ENCODE data around the gene TINCR. TPM values are rescaled to one million over a fixed set of nuclear protein-coding genes. Genes with fewer than 3 reads are reported as not detected.

Gene TINCR
- total RNA-seq, 1 experiment from 2014 or later: 2.3 TPM

DNA sequence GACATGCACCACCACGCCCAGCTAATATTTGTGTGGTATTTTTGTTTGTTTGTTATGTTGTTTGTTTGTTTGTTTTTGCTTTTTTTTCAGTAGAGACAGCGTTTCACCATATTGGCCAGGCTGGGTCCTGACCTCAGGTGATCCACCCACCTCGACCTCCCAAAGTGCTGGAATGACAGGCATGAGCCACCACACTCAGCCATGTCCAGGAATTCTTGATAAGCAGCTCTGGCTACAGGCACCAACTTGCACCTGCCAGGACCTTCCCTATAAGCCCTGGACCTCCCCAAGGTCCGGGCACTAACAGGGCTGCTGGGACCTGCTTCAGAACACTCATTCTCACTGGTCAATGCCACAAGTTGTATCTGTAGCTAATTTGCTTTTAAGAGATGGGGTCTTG, 48.7 kb downstream of the TINCR start:
- no peak for TF ChIP-seq TCF7L2 (IDR thresholded peaks at IDR 0.05; ENCODE audit: low read depth, low read length)
- TF ChIP-seq, protein P1, sequence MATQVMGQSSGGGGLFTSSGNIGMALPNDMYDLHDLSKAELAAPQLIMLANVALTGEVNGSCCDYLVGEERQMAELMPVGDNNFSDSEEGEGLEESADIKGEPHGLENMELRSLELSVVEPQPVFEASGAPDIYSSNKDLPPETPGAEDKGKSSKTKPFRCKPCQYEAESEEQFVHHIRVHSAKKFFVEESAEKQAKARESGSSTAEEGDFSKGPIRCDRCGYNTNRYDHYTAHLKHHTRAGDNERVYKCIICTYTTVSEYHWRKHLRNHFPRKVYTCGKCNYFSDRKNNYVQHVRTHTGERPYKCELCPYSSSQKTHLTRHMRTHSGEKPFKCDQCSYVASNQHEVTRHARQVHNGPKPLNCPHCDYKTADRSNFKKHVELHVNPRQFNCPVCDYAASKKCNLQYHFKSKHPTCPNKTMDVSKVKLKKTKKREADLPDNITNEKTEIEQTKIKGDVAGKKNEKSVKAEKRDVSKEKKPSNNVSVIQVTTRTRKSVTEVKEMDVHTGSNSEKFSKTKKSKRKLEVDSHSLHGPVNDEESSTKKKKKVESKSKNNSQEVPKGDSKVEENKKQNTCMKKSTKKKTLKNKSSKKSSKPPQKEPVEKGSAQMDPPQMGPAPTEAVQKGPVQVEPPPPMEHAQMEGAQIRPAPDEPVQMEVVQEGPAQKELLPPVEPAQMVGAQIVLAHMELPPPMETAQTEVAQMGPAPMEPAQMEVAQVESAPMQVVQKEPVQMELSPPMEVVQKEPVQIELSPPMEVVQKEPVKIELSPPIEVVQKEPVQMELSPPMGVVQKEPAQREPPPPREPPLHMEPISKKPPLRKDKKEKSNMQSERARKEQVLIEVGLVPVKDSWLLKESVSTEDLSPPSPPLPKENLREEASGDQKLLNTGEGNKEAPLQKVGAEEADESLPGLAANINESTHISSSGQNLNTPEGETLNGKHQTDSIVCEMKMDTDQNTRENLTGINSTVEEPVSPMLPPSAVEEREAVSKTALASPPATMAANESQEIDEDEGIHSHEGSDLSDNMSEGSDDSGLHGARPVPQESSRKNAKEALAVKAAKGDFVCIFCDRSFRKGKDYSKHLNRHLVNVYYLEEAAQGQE (IDR thresholded peaks at IDR 0.05; ENCODE audit: insufficient read depth in 1 of 2, low read depth in 2 of 2, low read length in 1 of 2): no peak
- no peak for TF ChIP-seq SIN3A (IDR thresholded peaks at IDR 0.05; ENCODE audit: borderline replicate concordance, insufficient read depth, low read depth, low read length)
- TF ChIP-seq, protein P2, sequence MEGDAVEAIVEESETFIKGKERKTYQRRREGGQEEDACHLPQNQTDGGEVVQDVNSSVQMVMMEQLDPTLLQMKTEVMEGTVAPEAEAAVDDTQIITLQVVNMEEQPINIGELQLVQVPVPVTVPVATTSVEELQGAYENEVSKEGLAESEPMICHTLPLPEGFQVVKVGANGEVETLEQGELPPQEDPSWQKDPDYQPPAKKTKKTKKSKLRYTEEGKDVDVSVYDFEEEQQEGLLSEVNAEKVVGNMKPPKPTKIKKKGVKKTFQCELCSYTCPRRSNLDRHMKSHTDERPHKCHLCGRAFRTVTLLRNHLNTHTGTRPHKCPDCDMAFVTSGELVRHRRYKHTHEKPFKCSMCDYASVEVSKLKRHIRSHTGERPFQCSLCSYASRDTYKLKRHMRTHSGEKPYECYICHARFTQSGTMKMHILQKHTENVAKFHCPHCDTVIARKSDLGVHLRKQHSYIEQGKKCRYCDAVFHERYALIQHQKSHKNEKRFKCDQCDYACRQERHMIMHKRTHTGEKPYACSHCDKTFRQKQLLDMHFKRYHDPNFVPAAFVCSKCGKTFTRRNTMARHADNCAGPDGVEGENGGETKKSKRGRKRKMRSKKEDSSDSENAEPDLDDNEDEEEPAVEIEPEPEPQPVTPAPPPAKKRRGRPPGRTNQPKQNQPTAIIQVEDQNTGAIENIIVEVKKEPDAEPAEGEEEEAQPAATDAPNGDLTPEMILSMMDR (IDR thresholded peaks at IDR 0.05): no peak
- TF ChIP-seq POLR2AphosphoS5 (IDR thresholded peaks at IDR 0.05; ENCODE audit: low read depth, low read length): no peak
- no peaks in the 10 kb centered on the region for H3K9me3 ChIP-seq (ENCODE audit: control insufficient read depth, insufficient read depth, low read depth, low read length)
- intact Hi-C loops (cut with micrococcal nuclease; ENCODE audit: unreplicated experiment): no loop called here
- no peak for ATAC-seq
- BruUV-seq (replicated peaks): no TSS peak
- ChIA-PET CTCF (no interaction called here), POLR2A (no interaction called here)
- in situ Hi-C loops (cut with HindIII; ENCODE audit: low pct_unique_long_range_greater_than_20kb, low sequenced_read_pairs): no loop called here
- H3K4me1 ChIP-seq (ENCODE audit: control insufficient read depth, insufficient read depth, low read length): no peaks in the 10 kb centered on the region
- H3K27me3 ChIP-seq (ENCODE audit: control insufficient read depth, insufficient read depth, low read length): no peaks in the 10 kb centered on the region
- no peak overlapping the region for H3K27ac ChIP-seq (ENCODE audit: low read length)
- no peak overlapping the region for H3K4me3 ChIP-seq (ENCODE audit: low read depth in 2 of 2, low read length in 2 of 2)
- H3K36me3 ChIP-seq (ENCODE audit: control insufficient read depth, insufficient read depth, low read length): no peaks in the 10 kb centered on the region
- DNase-seq (ENCODE audit: low read depth, low spot score): no peak

DNA sequence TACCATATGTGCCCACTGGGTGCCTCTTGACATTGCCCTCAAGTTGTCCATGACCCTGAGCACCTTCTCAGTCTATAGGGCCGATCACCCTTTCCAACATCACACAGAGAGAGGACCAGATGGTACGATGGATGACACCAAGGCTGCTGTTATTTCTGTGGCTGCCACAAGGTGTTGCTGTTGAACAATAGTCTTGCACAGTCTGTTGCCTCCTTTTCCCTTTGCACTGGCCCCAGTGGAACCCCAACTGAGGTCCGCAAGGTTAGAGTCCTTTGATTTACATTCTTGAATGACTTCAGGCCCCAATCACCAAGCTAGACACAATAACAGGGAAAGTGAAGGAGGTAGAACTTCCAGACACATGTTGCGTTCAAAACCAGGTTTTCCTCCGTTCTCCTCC, 52.0 kb downstream of the TINCR start:
- Histone ChIP-seq H3K36me3 (ENCODE audit: control insufficient read depth, insufficient read depth, low read length) (no peaks in the 10 kb centered on the region), H3K9me3 (ENCODE audit: control insufficient read depth, insufficient read depth, low read depth, low read length) (no peaks in the 10 kb centered on the region), H3K4me3 (ENCODE audit: low read depth in 2 of 2, low read length in 2 of 2) (no peak overlapping the region), H3K27ac (ENCODE audit: low read length) (no peak overlapping the region), H3K27me3 (ENCODE audit: control insufficient read depth, insufficient read depth, low read length) (no peaks in the 10 kb centered on the region), H3K4me1 (ENCODE audit: control insufficient read depth, insufficient read depth, low read length) (no peaks in the 10 kb centered on the region)
- no TSS peak for BruUV-seq (replicated peaks)
- ATAC-seq: no peak
- intact Hi-C loops (cut with micrococcal nuclease; ENCODE audit: unreplicated experiment) (no loop called here), in situ Hi-C loops (cut with HindIII; ENCODE audit: low pct_unique_long_range_greater_than_20kb, low sequenced_read_pairs) (no loop called here)
- CTCF ChIA-PET: no interaction called here
- DNase-seq (ENCODE audit: low read depth, low spot score): no peak
- TF ChIP-seq, protein P1 (IDR thresholded peaks at IDR 0.05; ENCODE audit: insufficient read depth in 1 of 2, low read depth in 2 of 2, low read length in 1 of 2): no peak
- TF ChIP-seq POLR2AphosphoS5 (IDR thresholded peaks at IDR 0.05; ENCODE audit: low read depth, low read length) (no peak), SIN3A (IDR thresholded peaks at IDR 0.05; ENCODE audit: borderline replicate concordance, insufficient read depth, low read depth, low read length) (no peak), TCF7L2 (IDR thresholded peaks at IDR 0.05; ENCODE audit: low read depth, low read length) (no peak)
- TF ChIP-seq, protein P2 (IDR thresholded peaks at IDR 0.05): no peak
- POLR2A ChIA-PET: no interaction called here
